Tibial artery (tissue), 4 donors: ENCODE data around the gene GLRA3.
A peak's percentile ranks its signal among the peaks of the same experiment; 100 is the strongest.
"Not testable (repeated sequence)": the region's sequence is repeated elsewhere in the genome, so short reads cannot be mapped to it uniquely, and the experiment has no call there.

Source experiments
- DNase-seq, 2 donors: peaks; one replicate each; pipeline ENCODE4 v3.0.0-alpha.2; 2019
- H3K27ac ChIP-seq, 2 donors: fragments of 200-600 bp; sonication (generic) in 1 of 2; 1 replicate in 1 of 2; 2 replicates in 1 of 2; pipeline ENCODE4 v1.5.1; 2018 to 2019; ENCODE audit warnings: mild to moderate bottlenecking in 1 of 2
- H3K27me3 ChIP-seq, 2 donors: fragments of 200-600 bp; sonication (generic) in 1 of 2; one replicate each; pipeline versions ENCODE4 v1.5.1 to v1.6.0; 2016 to 2019
- H3K36me3 ChIP-seq, 3 donors: fragments of 200-600 bp; sonication (generic) in 2 of 3; one replicate each; pipeline ENCODE4 v1.5.1; 2016 to 2019; ENCODE audit warnings: mild to moderate bottlenecking in 2 of 3
- H3K4me1 ChIP-seq, 4 donors: fragments of 200-600 bp; sonication (generic) in 2 of 4; 1 replicate in 3 of 4; 2 replicates in 1 of 4; pipeline ENCODE4 v1.5.1; 2016 to 2019
- H3K4me3 ChIP-seq, 2 donors: fragments of 200-600 bp; sonication (generic) in 1 of 2; 1 replicate in 1 of 2; 2 replicates in 1 of 2; pipeline ENCODE4 v1.5.1; 2018 to 2019; ENCODE audit warnings: mild to moderate bottlenecking in 2 of 2
- H3K9me3 ChIP-seq, 3 donors: fragments of 200-600 bp; sonication (generic) in 1 of 3; one replicate each; pipeline ENCODE4 v1.5.1; 2016 to 2019
- CTCF ChIP-seq, 2 experiments: fragments of 200-600 bp in 1 of 2; fragments of 450-650 bp in 1 of 2; IDR thresholded peaks; one replicate each; pipeline ENCODE4 v1.5.1; 2017 to 2019; ENCODE audit warnings: antibody characterized with exemption in 2 of 2, mild to moderate bottlenecking in 1 of 2, moderate library complexity in 1 of 2
- intact Hi-C: fragments of 100-400 bp; cut with DNase I; formaldehyde crosslinking; loops from one replicate; pipeline ENCODE4 v1.15.0; 2023; ENCODE audit warnings: low total_unique reads

GLRA3 gene

GRCh38 chr4:174828845-174829701 lies at the start of gene GLRA3:
GLRA3 (minus strand) TSS chr4:174829247; CDS start chr4:174828811, 436 bp downstream.
- no peak for TF ChIP-seq CTCF (IDR thresholded peaks at IDR 0.05)
- Histone ChIP-seq H3K27me3 (peaks cover 0 to 8% of the 10 kb centered on the region in 2 donors), H3K4me1 (peaks cover 0 to 8% (median 3%) of the 10 kb centered on the region in 4 donors), H3K4me3 (peak within 1 kb of the TSS; percentile 15 to 27), H3K9me3 (no peaks in the 10 kb centered on the region), H3K36me3 (no peaks in the 10 kb centered on the region), H3K27ac (no peak within 1 kb of the TSS)
- intact Hi-C loops, result no loop called here
- DNase-seq, result no peak

GRCh38 chr4:174874898-174875297 lies 45.9 kb upstream of the GLRA3 start:
- DNase-seq, result no peak
- Histone ChIP-seq H3K9me3 (no peaks in the 10 kb centered on the region), H3K27ac (no peak overlapping the region), H3K27me3 (no peaks in the 10 kb centered on the region), H3K36me3 (no peaks in the 10 kb centered on the region), H3K4me1 (no peaks in the 10 kb centered on the region), H3K4me3 (no peak overlapping the region)
- intact Hi-C loops, result no loop called here
- TF ChIP-seq CTCF (IDR thresholded peaks at IDR 0.05), result no peak

GRCh38 chr4:174873931-174874330 lies 44.9 kb upstream of the GLRA3 start:
- Histone ChIP-seq H3K27me3 (no peaks in the 10 kb centered on the region), H3K27ac (no peak overlapping the region), H3K4me1 (no peaks in the 10 kb centered on the region), H3K4me3 (no peak overlapping the region), H3K36me3 (no peaks in the 10 kb centered on the region), H3K9me3 (no peaks in the 10 kb centered on the region)
- DNase-seq, result no peak
- intact Hi-C loops, result no loop called here
- peak in 1 of 2 experiments; percentile 16 for TF ChIP-seq CTCF (IDR thresholded peaks at IDR 0.05)

- H3K9me3 ChIP-seq, H3K4me1 ChIP-seq, intact Hi-C loops, H3K36me3 ChIP-seq, H3K27me3 ChIP-seq, H3K27ac ChIP-seq, H3K4me3 ChIP-seq, DNase-seq: not testable (repeated sequence)
These were observed 44.1 kb upstream of the GLRA3 start for GRCh38 chr4:174873146-174873545.

GRCh38 chr4:174871407-174871806 lies 42.4 kb upstream of the GLRA3 start:
- no peak for TF ChIP-seq CTCF (IDR thresholded peaks at IDR 0.05)
- Histone ChIP-seq H3K9me3 (no peaks in the 10 kb centered on the region), H3K4me1 (no peaks in the 10 kb centered on the region), H3K4me3 (no peak overlapping the region), H3K36me3 (no peaks in the 10 kb centered on the region), H3K27ac (no peak overlapping the region), H3K27me3 (no peaks in the 10 kb centered on the region)
- intact Hi-C loops, result no loop called here
- no peak for DNase-seq

GRCh38 chr4:174870311-174870710 lies 41.3 kb upstream of the GLRA3 start:
- no peak for TF ChIP-seq CTCF (IDR thresholded peaks at IDR 0.05)
- intact Hi-C loops, result no loop called here
- no peaks in the 10 kb centered on the region for H3K36me3 ChIP-seq
- no peak overlapping the region for H3K4me3 ChIP-seq
- no peaks in the 10 kb centered on the region for H3K4me1 ChIP-seq
- H3K9me3 ChIP-seq, result no peaks in the 10 kb centered on the region
- H3K27me3 ChIP-seq, result no peaks in the 10 kb centered on the region
- DNase-seq, result no peak
- H3K27ac ChIP-seq, result no peak overlapping the region
